GM18861 (cell line): Measurements from ENCODE around the gene OR10P1.

Experiments used
- ATAC-seq: cut with Tn5 transposase; IDR thresholded peaks from one replicate; pipeline ENCODE4 v1.9.1; 2021; ENCODE audit not compliant: unreplicated experiment

The OR10P1 gene

DNA sequence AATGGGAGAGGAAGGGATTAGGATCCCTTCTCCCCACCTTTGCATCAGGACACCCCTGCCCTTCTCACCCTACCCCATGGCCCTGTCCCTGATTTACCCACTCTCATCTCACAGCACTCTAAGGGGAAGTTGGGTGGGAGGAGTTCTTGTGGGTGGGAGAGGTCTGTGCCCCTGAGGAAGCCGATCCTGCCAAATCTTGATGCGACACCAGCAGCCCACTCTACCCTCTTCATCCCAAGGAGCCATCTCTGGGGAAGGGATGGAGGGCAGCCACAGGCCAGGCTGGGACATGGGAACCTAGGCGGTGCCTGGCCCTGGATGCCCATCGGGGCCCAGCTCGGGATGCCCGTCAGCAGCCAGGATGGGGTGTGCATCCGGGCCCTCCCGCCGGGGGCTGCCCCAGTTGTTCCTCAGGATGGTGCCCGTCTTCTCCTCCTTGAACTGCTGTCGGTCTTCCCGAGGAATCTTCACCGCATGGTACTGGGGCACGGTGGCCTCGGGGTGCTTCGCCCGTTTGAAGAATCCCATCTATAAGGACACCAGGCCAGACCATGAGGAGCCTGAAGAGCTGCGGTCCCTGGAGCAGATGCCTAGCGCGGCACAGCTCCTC lies 48.2 kb downstream of the OR10P1 start:
- no peak for ATAC-seq

DNA sequence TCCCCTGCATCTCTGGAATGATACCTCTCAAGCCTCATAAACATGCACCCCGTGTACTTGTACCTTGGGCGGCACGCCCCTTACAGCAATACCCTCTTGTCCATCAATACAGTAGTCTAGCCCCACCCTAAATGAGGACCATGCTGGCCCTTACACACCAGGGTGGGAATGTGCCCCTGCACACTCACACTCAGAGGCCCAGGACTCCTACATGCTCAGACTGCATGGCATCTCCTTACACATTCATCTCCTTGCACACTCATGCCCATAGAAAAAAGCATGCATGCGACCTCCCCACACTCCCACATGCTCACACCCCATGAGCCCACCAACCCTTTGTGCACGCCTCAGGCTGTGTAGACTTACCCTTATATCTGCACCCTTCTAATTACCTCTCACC lies 49.0 kb downstream of the OR10P1 start:
- no peak for ATAC-seq

DNA sequence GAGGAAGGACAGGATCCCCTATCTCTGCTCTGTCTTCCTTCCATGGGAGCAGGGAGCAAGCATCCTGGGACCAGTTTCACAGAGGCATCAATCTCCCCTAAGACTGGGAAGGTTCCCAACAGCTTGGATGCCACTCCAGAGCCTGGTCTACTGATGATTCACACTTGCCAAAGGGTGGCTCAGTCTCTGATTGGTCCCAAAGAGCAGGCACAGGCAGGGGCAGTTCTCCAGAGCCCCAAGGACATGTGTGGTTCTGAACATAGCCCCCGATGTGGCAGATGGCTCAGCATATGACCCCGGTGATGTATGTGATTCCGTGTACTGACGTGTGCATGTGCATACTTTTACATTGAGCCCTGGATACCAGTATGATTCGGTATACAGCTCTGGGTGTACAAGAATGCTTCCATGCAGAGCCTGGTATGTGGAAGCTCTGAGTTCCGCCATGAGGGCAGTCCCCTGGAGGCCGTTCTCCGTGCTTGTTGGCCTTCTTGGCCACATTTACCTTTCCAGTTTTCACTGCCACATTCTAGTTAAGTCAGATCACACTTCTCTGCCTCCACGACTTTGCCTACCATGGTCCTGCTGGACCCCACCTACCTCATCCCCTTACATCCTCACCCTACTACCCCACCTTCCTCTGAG lies 49.8 kb downstream of the OR10P1 start:
- no peak for ATAC-seq
